Measurements from ENCODE around the gene PEX7.
"Not testable (repeated sequence)": the region's sequence is repeated elsewhere in the genome, so short reads cannot be mapped to it uniquely, and the experiment has no call there.

PEX7 gene

DNA sequence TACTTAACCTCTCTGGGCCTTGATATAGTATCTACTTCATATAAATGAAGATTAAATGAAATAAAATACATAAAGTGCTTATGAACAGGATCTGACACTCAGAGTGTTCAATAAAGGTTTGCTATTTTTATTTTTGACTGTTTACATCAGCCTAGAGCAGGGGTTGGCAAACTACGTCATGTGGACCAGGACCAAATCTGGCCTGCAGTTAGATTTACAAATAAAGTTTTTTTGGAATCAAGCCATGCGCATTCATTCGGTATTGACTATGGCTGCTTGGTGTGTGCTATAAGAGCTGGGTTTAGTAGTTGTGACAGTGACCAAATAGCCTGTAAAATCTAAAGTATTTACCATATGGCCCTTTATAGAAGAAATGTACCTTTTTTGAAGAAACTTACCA is 20.8 kb downstream of the PEX7 start:
- no peak for DNase-seq

DNA sequence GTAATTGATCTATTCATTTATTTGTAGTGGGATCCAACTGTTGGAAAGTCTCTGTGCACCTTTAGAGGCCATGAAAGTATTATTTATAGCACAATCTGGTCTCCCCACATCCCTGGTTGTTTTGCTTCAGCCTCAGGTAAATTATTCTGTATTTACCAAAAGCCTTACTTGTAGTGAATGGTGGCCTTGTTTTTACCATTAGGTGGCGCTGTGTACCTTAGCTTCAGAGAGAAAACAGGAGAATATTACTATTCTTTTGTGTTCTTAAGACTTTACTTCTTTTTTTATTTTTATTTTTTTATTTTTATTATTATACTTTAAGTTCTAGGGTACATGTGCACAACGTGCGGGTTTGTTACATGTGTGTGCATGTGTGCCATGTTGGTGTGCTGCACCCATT is 23.7 kb downstream of the PEX7 start:
- DNase-seq: peak; percentile 6

DNA sequence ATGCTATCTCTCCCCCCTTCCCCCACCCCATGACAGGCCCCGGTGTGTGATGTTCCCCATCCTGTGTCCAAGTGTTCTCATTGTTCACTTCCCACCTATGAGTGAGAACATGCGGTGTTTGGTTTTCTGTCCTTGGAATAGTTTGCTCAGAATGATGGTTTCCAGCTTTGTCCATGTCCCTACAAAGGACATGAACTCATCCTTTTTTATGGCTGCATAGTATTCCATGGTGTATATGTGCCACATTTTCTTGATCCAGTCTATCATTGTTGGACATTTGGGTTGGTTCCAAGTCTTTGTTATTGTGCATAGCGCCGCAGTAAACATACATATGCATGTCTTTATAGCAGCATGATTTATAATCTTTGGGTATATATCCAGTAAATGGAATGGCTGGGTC is 24.1 kb downstream of the PEX7 start:
- DNase-seq: not testable (repeated sequence)

DNA sequence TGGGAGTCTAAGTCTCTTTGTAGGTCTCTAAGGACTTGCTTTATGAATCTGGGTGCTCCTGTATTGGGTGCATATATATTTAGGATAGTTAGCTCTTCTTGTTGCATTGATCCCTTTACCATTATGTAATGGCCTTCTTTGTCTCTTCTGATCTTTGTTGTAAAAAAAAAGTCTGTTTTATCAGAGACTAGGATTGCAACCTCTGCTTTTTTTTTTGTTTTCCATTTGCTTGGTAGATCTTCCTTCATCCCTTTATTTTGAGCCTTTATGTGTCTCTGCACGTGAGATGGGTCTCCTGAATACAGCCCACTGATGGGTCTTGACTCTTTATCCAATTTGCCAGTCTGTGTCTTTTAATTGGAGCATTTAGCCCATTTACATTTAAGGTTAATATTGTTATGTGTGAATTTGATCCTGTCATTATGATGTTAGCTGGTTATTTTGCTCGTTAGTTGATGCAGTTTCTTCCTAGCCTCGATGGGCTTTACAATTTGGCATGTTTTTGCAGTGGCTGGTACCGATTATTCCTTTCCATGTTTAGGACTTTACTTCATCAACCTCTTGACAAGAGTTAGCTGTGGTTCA is 27.7 kb downstream of the PEX7 start:
- DNase-seq: not testable (repeated sequence)

DNA sequence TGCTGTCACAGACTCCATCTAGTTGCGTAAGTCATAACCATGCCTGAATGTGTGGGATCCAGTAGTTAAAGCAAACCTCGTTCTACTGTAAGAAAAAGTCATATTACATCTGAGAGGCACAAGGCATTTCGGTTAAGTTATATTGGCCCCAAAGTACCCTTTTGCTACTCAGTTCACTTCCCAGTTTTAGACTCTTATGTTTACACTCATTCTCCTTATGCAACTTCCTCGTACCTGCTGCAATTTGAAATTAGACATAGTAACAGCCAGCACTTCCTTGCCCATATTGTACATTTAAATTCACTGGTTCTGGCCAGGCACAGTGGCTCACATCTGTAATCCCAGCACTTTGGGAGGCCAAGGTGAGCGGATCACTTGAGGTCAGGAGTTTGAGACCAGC is 37.0 kb downstream of the PEX7 start:
- DNase-seq: no peak

DNA sequence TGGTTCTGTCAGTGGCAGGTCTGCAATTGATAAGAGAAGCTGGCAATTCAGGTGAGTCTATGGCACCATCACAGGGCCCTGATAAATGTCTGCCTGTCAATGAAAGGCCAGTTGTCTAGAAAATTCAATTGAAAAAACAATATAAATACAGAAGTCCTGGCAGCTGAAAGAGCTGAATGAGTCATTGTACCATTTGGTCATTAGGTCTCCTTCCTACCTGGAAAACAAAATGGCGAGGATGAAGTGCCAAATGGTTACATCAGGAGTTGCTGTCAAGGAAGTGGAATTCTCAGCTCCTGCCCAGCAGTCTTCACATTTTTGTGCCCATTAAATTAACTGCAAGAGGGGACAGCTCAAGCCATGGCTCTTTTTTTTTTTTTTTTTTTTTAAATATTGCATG is 37.7 kb downstream of the PEX7 start:
- DNase-seq: no peak

DNA sequence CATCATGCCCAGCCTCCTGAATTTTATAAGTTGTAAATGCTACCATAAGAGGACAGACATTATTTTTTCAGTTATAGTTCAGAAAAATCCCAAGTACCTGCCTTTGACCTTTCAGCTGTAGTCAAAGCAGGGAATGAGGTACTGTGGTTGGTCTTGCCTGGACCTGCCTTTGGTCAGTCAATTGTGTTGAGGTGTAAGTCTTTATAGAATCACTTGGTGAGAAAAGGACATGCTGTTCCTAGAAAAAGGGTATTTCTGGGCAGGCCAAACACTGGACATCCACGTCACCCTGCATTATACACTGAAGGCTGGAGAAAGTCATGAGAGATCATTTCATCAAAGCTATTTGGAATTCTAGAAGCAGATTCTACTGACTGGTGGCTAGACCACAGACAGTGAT is 40.3 kb downstream of the PEX7 start:
- DNase-seq: no peak

DNA sequence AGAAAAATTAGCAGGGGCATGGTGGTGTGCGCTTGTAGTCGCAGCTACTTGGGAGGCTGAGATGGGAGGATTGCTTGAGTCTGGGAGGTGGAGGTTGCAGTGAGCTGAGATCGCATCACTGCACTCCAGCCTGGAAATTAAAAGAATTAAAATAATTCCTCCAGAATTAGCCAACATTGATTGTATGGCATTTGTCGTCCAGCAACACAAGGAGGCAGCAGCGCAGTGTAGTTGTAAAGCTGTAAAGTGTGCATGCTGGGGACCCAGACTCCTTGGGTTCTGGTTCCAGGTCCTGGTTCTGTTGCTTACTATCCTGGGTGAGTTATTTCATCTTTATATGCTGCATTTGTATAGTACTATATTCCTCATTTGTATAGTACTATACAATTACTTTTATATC is 41.4 kb downstream of the PEX7 start:
- DNase-seq: no peak

DNA sequence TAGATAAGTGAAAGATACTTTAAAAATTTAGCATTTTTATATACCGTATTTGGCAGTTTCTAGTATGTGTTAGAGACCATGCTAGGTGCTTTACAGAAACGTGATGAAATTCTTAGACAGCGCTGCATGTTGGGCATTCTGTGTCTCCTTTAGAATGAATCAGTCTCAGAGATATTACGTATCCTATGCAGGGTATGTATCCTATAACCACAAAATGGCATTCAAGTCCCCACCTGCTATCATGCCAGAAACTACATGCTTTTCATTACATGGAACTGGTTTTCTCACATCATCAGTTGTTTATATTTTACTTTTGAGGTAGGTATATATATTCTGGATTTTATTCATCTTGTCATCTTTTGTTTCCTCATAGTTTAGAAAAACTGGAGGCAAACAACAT is 42.3 kb downstream of the PEX7 start:
- DNase-seq: no peak

DNA sequence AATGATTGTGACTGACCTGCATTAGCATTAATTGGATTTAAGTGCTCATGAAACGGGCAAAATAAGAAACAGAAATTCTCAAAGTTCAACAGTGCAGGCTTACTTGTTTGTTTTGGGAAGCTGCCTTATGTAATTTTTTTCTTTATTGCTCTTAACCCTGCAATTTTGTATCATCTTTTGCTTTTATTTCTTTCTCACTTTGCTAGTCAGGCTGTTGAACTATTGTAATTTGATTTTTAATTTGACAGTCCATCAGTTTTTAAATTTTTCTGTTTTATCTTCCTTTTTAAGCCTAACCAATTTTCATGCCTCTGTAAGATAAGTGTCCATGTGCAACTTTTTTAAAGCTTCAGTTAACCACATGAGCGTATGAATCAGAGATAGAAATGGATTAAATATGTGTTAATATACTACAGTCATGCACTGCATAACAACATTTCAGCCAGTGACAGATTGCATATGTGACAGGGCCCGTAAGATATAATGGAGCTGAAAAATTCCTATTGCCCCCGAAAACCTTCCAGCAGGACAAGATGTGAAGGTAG is 44.6 kb downstream of the PEX7 start:
- DNase-seq: no peak

DNA sequence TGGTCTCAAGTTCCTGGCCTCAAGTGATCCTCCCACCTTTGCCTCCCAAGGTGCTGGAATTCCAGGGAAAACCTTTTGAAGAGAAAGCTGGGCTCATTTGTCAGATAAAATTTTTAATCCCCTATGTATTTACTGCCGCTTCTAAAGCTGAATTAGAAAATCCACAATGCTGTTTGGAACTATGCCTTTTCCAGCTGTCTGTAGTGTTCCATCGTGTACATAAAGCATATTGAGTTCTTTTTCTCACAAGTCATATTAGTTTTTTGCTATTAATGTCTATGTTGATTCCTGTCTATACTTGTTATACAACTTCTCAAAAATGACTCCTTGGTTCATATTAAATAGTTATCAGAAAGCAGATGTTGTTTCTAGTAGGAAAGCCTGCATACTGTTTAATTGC is 47.1 kb downstream of the PEX7 start:
- DNase-seq: no peak

DNA sequence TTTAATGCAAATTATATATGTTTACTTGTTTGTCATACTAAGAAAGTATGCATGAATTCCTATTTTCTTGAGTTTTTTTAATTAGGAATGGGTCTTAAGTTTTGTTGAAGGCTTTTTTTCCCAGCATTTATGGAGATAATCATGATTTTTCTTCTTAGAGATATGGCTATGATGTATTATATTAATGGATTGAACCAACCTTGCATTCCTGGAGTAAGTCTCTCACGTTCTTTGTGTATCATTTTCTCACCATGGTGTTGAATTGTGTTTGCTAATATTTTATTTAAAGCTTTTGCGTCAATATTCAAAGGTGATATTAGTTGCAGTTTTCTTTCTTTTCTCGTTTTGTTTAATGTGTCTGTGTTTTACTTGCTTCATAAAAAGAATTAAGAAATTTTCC is 51.4 kb downstream of the PEX7 start:
- DNase-seq: no peak

DNA sequence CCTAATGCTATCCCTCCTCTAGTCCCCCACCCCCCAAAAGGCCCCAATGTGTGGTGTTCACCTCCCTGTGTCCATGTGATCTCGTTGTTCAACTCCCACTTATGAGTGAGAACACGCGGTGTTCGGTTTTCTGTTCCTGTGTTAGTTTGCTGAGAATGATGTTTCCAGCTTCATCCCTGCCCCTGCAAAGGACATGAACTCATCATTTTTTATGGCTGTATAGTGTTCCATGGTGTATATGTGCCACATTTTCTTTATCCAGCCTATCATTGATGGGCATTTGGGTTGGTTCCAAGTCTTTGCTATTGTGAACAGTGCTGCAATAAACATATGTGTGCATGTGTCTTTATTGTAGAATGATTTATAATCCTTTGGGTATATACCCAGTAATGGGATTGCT is 54.1 kb downstream of the PEX7 start:
- DNase-seq: not testable (repeated sequence)

DNA sequence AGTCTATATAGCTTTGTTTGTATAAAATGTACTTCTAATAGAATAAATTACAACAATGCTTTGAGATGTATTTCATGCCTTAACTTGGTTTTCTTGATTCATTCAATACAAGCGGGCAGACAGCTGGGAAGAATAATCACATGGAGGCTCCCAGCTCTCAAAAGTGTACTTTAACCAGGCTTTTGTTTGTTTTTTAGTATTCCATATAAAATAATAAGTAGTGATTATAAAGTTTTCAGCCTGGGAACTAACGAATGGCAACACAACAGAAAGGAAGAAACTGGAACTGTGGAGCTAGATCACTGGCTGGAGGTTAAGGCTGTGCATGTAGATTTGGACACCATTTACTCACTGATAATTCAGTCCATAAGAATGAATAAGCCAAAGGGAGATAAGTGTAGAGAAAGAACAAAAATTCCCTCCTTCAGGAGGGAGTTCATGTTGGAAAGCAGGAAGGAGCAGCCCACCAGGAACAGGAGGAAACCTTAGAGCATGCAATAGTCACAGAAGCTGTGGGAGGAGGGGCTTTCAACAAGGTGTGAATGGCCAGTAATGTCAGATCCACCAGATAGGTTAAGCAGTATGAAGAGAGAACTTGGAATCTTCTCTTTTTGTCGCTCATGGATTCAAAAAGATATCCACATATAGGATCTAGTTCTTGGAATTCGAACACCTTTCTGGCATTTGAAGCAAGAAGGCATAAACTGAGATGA is 58.5 kb downstream of the PEX7 start:
- DNase-seq: no peak

DNA sequence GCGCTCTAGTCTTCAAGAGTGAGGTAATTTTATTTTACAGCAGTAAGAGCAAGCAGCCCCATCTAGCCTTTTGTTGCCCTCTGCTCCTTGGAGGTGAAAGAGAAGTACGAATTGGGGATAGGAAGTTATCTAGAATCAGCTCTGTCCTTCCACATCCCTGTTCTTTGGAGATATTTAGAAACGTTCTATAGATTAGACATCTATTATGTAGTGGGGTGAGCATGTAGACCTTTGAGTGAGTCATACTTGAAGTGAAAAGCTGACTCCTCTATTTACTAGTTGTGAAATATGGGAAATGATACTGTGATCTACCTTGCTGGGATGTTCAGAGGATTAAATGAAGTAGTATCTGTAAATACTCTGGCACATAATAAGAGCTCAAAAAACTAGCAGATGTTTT is 63.7 kb downstream of the PEX7 start:
- DNase-seq: no peak

DNA sequence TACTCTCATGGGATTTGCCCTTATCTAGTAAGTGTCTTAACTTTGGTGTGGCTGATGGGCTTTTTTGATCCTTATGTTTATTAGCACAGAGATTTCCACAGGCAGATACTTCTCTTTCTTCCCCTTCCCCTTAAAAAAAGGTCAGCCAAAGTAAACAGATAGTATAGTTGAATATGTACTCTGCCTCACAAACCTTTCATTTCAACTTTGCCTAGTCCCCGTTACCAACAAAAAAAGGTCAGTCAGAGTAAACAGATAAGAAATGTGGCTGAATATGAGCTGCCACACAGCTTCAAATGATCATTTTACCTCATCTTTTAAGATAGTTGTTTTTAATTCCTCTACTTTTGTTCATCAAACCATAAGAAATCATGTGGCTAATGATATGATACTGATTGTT is 65.6 kb downstream of the PEX7 start:
- DNase-seq: no peak

DNA sequence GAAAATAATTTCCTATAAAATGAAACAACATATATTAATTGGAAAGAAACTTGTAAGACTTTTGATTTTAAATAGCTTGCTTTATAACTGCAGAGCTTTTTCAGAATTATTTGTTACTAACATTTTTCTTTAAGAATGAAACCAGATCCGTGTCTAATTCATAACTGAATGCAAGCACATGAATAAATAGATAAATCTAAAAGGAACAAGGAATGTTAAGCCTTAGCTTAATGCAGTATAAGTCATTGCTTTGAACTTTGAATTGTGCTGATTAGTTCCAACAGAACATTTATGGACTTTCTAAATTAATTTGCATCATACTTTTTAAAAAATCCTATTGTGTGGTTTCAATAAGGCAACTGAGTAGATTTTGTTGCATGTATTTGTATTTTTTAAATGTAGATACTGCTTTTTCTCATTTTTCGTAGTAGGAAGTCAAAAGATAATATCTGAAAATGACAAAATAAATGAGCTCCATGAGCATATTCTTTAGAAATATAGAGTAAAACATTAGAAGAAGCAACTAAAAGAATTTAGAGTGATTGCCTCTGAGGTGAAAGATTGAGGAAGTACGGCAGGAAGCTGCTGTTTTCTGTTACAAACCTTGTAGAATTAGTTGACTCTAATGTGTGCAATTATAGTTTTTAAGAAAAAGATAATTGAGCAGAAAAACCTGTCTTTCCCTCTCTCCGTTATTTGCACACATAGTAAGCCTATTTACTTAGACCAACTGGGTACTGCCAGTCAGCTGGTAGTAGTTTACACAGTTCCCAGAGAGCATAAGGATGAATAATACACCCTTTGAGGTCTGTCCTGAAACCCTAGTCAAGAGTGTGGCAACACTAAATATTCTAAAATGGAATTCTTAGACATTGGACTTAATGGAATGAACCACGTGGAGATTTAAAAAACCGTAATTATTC is 67.1 kb downstream of the PEX7 start:
- DNase-seq: no peak

DNA sequence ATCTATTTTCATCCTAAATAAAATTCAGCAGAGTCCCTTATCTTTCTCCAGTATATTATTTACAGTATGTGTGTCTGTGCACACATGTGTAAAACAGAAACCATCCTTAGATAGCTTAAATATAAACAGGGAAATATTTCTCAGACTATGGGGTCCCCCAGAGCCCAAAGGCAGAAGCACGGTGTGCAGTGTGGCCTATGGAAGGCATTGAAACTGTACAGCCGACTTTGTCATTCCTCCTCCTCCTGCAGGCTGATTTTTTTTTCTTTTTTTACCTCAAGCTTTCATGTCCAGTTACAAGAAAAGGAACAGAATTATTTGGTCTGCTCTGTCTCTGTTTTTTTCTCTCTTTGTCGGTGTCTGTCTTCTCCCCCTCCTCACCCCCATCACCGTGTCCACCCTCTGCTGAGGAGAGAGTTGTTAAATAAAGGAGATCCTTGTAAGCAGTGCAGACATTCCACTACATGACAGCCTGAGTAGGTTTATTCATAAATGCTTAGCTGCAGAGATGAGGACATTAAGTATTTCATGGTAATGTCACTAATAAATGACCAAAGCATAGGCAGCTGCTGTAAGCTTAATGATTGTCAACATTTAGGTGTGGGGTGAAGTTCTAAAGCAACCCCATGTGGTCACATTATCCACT is 67.9 kb downstream of the PEX7 start:
- no peak for DNase-seq

DNA sequence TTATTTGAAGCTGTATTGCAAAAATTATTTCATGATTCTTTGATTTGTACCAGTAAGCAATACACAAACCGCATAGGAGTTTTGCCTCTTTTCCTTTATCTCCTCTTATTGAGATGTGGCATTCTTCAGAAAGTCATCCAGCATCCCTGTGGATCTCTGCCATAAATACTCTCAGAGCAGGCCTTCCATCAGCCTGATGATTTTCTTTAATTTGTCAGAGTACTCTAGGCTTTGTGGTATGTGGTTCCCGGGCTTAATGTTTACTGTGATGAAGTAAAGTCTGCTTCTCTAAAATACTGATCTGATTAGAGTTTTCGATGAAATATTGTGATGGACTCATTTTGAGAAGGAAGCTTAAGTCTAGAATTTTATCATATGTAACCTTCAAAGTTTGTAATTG is 68.6 kb downstream of the PEX7 start:
- DNase-seq: no peak

DNA sequence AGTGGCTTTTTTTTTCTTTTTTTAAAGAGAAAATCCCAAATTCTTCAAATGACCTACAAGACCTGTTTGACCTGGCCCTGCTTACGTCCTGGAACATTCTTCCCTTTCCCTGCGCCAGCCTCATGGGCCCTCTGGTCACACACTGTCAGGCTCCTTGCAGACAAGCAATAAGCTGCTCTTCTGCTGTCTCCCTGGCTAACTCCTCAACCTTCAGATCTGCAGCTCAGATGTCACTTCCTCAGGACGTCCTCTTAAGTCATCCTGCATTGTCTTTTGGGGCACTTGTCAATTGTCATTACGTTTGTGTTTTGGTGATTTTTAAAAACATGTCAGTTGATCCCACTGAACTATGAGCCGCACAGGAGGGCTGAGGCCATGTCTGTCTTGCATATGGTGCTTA is 70.8 kb downstream of the PEX7 start:
- no peak for DNase-seq

DNA sequence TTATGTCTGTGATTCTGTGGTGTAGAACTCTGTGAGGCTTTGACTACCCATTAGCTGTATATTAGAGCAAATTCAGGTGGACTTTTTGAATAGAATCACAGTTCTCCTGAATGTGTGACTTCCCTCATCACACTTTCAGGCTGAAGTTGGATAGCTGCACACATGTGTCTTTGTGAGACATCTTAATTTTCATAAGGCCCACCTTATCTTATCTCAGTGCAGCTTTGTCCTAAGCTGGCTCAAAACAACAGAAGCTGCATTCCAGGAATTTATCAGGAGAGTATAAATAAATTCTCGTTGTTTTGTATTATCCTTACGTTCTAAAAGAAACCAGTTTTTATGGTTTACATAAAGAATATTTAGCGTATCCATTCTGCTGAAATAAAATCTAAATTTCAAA is 73.5 kb downstream of the PEX7 start:
- no peak for DNase-seq

DNA sequence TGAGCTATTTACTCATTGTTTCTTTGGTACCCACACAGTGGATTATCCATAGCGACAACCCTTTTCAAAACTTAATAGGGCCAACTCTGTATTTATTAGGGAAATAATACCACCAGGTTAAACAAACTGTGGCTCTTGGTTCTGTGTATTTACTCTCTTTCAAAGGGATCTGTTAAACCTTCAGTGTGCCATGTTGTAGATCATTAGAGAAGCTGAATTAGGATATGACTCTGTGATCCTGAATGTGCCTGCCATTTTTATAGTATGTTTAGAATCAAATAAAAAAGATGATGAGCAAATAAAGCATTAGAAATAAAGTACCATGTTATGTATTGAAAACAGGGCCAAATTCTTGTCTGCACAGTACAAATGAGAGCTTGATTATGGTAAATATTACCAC is 74.7 kb downstream of the PEX7 start:
- no peak for DNase-seq

DNA sequence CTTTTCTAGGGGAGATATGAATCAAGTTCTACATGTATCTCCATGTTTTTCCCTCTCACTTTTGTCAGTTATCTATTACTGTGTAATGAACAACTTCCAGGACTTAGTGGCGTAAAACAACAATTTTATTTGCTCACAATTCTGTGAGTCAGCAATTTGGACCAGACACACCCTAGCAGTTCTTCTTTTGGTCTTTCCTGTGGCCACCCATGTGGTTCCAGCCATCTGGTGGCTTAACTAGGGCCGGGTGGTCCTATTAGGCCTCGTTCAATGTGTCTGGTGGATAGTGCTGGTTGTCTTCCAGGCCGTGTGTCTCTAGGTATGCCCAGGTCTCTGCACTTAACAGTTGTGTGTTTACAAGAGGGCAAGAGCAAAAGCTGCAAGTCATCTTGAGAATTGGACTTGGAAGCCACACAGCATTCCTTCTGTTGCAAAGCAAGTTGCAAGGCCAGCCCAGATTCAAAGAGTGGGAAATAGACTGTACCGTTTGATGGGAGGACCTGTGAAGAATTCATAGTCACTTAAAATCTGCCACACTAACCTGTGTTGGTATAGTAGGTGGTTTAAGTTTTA is 78.9 kb downstream of the PEX7 start:
- DNase-seq: no peak
